Measurements from ENCODE around the gene CX3CR1.
A peak's percentile ranks its signal among the peaks of the same experiment; 100 is the strongest.

CX3CR1 gene

DNA sequence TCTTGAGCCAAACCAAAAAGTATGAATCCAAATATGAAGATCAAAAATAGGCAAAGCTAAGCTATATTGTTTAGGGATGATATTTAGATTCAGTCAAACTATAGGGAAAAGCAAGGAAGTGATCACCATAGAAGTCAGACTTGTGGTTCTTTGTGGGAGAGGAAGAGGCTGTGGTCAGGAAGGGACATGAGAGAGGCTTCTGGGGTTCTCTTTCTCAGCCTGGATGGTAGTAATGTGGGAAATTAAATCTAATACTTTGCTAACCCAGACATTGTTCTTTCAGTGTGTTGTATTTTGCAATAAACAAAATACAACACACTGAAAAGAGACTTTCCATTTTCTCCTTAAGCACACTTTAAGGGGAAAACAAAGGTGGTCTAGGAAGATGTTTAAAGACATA, 3.1 kb downstream of the CX3CR1 start:
- Mint-ChIP-seq H3K9me3 (no peaks in the 10 kb centered on the region), H3K27me3 (ENCODE audit: low read depth, poor library complexity) (peaks cover 5% of the 10 kb centered on the region), H3K27ac (peak overlapping the region; percentile 11), H3K36me3 (ENCODE audit: low read depth) (no peaks in the 10 kb centered on the region), H3K4me3 (no peak overlapping the region), H3K4me1 (peaks cover 62% of the 10 kb centered on the region)
- TF ChIP-seq, protein P1, sequence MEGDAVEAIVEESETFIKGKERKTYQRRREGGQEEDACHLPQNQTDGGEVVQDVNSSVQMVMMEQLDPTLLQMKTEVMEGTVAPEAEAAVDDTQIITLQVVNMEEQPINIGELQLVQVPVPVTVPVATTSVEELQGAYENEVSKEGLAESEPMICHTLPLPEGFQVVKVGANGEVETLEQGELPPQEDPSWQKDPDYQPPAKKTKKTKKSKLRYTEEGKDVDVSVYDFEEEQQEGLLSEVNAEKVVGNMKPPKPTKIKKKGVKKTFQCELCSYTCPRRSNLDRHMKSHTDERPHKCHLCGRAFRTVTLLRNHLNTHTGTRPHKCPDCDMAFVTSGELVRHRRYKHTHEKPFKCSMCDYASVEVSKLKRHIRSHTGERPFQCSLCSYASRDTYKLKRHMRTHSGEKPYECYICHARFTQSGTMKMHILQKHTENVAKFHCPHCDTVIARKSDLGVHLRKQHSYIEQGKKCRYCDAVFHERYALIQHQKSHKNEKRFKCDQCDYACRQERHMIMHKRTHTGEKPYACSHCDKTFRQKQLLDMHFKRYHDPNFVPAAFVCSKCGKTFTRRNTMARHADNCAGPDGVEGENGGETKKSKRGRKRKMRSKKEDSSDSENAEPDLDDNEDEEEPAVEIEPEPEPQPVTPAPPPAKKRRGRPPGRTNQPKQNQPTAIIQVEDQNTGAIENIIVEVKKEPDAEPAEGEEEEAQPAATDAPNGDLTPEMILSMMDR (IDR thresholded peaks at IDR 0.05) = no peak
- no peak for DNase-seq

DNA sequence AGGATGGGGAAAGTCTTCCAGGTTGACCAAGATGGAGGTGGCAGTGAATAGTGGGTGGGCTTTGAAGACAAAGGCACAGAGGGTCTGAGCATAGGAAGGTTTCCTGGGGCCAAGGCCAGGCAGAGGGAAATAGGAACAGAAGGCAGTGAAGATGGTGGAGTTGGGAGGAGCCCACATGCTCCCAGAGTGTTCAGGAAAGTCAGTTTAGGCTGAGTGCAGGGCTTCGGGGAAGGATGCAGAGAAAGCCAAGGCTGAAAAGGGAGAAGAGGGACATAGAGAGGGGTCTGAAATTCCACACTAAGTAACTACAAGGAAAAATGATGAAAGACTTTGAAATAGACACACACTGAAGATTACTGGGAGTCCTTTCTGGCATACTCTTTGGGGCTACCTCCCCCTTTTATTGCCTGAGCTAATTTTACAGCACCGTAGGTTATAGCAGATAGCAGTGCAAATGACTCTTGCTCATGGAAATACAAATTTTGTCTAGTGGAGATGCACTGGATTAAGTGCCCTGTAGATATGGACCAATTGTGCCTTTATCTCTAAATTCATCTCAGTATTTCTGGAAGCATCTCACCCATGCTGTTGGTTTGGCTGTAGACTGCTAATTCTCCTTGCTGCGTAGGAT, 3.8 kb downstream of the CX3CR1 start:
- peaks cover 5% of the 10 kb centered on the region for H3K27me3 Mint-ChIP-seq (ENCODE audit: low read depth, poor library complexity)
- H3K27ac Mint-ChIP-seq = no peak overlapping the region
- no peaks in the 10 kb centered on the region for H3K9me3 Mint-ChIP-seq
- no peaks in the 10 kb centered on the region for H3K36me3 Mint-ChIP-seq (ENCODE audit: low read depth)
- peaks cover 55% of the 10 kb centered on the region for H3K4me1 Mint-ChIP-seq
- TF ChIP-seq, protein P1 (IDR thresholded peaks at IDR 0.05) = no peak
- no peak overlapping the region for H3K4me3 Mint-ChIP-seq
- no peak for DNase-seq

DNA sequence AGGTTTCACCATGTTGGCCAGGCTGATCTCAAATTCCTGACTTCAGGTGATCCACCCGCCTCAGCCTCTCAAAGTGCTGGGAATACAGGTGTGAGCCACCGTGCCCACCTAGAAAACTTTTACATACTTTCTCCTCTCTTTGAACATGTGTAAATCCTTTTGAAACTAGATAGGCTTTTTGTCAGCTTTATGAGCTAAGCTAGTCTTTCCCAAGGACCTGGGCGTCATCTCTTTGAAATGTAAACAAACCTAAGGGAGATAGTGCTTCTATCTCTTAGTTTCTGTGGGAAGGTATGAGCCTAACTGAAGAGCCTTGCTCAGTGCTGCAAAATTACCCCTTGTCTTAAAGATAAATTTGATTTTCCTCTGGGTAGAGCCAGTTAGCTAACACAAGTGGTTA, 4.8 kb downstream of the CX3CR1 start:
- DNase-seq = no peak
- Mint-ChIP-seq H3K4me3 (no peak overlapping the region), H3K27me3 (ENCODE audit: low read depth, poor library complexity) (peaks cover 5% of the 10 kb centered on the region), H3K27ac (peak overlapping the region; percentile 30), H3K36me3 (ENCODE audit: low read depth) (no peaks in the 10 kb centered on the region), H3K9me3 (no peaks in the 10 kb centered on the region), H3K4me1 (peaks cover 47% of the 10 kb centered on the region)
- TF ChIP-seq, protein P1 (IDR thresholded peaks at IDR 0.05) = no peak

GRCh38 chr3:39273119-39273518, 6.7 kb downstream of the CX3CR1 start:
- Mint-ChIP-seq H3K4me1 (peaks cover 33% of the 10 kb centered on the region), H3K27me3 (ENCODE audit: low read depth, poor library complexity) (peaks cover 5% of the 10 kb centered on the region), H3K36me3 (ENCODE audit: low read depth) (no peaks in the 10 kb centered on the region), H3K9me3 (no peaks in the 10 kb centered on the region), H3K27ac (no peak overlapping the region), H3K4me3 (no peak overlapping the region)
- TF ChIP-seq, protein P1 (IDR thresholded peaks at IDR 0.05) = no peak
- no peak for DNase-seq

GRCh38 chr3:39272191-39272590, 7.6 kb downstream of the CX3CR1 start:
- Mint-ChIP-seq H3K4me3 (no peak overlapping the region), H3K36me3 (ENCODE audit: low read depth) (no peaks in the 10 kb centered on the region), H3K9me3 (no peaks in the 10 kb centered on the region), H3K27ac (no peak overlapping the region), H3K4me1 (peaks cover 38% of the 10 kb centered on the region), H3K27me3 (ENCODE audit: low read depth, poor library complexity) (peaks cover 5% of the 10 kb centered on the region)
- TF ChIP-seq, protein P1 (IDR thresholded peaks at IDR 0.05) = no peak
- DNase-seq = no peak

- Mint-ChIP-seq H3K36me3 (ENCODE audit: low read depth) (no peaks in the 10 kb centered on the region), H3K4me3 (no peak overlapping the region)
- DNase-seq = no peak
These were observed 8.4 kb downstream of the CX3CR1 start for GRCh38 chr3:39271363-39271914.

More at GRCh38 chr3:39271363-39271914, 8.4 kb downstream of the CX3CR1 start:
- Mint-ChIP-seq H3K9me3 (no peaks in the 10 kb centered on the region), H3K27me3 (ENCODE audit: low read depth, poor library complexity) (peaks cover 5% of the 10 kb centered on the region), H3K27ac (no peak overlapping the region), H3K4me1 (peaks cover 31% of the 10 kb centered on the region)
- TF ChIP-seq, protein P1 (IDR thresholded peaks at IDR 0.05) = no peak

Data from nephron progenitor cell (in vitro differentiated cells).